CD4-positive, CD25-positive, alpha-beta regulatory T cell (primary cell): ENCODE measurements around the gene DCTN2. TPM values are rescaled to one million over a fixed set of nuclear protein-coding genes. Genes with fewer than 3 reads are reported as not detected.
A peak's percentile ranks its signal among the peaks of the same experiment; 100 is the strongest.
"Not testable (repeated sequence)": the region's sequence is repeated elsewhere in the genome, so short reads cannot be mapped to it uniquely, and the experiment has no call there.

Experiments
- ATAC-seq, 2 donors: fragments of 150-1000 bp; cut with Tn5 transposase; one replicate each; pipeline ENCODE4 v1.10.0; 2021; ENCODE audit warnings: low read depth in 2 of 2, moderate number of reproducible peaks in 2 of 2, moderate library complexity in 1 of 2
- DNase-seq, 3 donors: peaks; one replicate each; pipeline versions ENCODE4 v3.0.0 to v3.0.0-alpha.2; 2012 to 2022; ENCODE audit warnings: mixed read lengths in 1 of 3
- H3K27ac ChIP-seq: one replicate; pipeline ENCODE4 v1.7.0; 2013; ENCODE audit warnings: mild to moderate bottlenecking, low read length; ENCODE audit not compliant: insufficient read depth, poor library complexity, severe bottlenecking
- H3K27me3 ChIP-seq: one replicate; pipeline ENCODE4 v1.7.0; 2013; ENCODE audit warnings: low read length; ENCODE audit not compliant: control insufficient read depth, insufficient read depth
- H3K36me3 ChIP-seq: one replicate; pipeline ENCODE4 v1.7.0; 2013; ENCODE audit warnings: mild to moderate bottlenecking, low read length, moderate library complexity; ENCODE audit not compliant: control insufficient read depth, insufficient read depth
- H3K4me1 ChIP-seq: 2 replicates; pipeline ENCODE4 v1.7.0; 2013; ENCODE audit warnings: mild to moderate bottlenecking, low read length; ENCODE audit not compliant: insufficient read depth, control insufficient read depth, poor library complexity, severe bottlenecking
- H3K4me3 ChIP-seq: one replicate; pipeline ENCODE4 v1.7.0; 2013; ENCODE audit warnings: low read depth, mild to moderate bottlenecking, low read length, moderate library complexity
- H3K9me3 ChIP-seq, 2 experiments: 1 replicate in 1 of 2; 2 replicates in 1 of 2; pipeline ENCODE4 v1.7.0; 2013; ENCODE audit warnings: low read length in 2 of 2, mild to moderate bottlenecking in 1 of 2, moderate library complexity in 1 of 2; ENCODE audit not compliant: control insufficient read depth in 2 of 2
- H3K27ac Mint-ChIP-seq, 3 donors: one replicate each; pipeline ENCODE4 v1.8.0; 2020 to 2022; ENCODE audit warnings: mild to moderate bottlenecking in 3 of 3, mixed read lengths in 3 of 3, moderate library complexity in 2 of 3
- H3K27me3 Mint-ChIP-seq: one replicate; pipeline ENCODE4 v1.8.0; 2022; ENCODE audit warnings: mild to moderate bottlenecking, mixed read lengths
- H3K36me3 Mint-ChIP-seq: one replicate; pipeline ENCODE4 v1.8.0; 2020; ENCODE audit warnings: mixed read lengths
- H3K4me1 Mint-ChIP-seq, 4 donors: one replicate each; pipeline ENCODE4 v1.8.0; 2020 to 2022; ENCODE audit warnings: mixed read lengths in 4 of 4, mild to moderate bottlenecking in 1 of 4
- H3K4me3 Mint-ChIP-seq, 4 donors: one replicate each; pipeline ENCODE4 v1.8.0; 2020 to 2022; ENCODE audit warnings: mild to moderate bottlenecking in 4 of 4, mixed read lengths in 4 of 4, moderate library complexity in 3 of 4
- H3K9me3 Mint-ChIP-seq, 7 donors: one replicate each; pipeline ENCODE4 v1.8.0; 2020 to 2022; ENCODE audit warnings: mixed read lengths in 7 of 7, mild to moderate bottlenecking in 3 of 7, moderate library complexity in 2 of 7
- polyA plus RNA-seq, 4 donors: library from polyadenylated mRNA; unstranded; fragments of 300-500 nt; fragmentation: Illumina TruSeq; gene quantifications; one replicate each; pipeline ENCODE4 v1.2.3, GENCODE V29; 2021
- total RNA-seq: library from RNA; stranded (reverse); gene quantifications from one replicate; pipeline ENCODE4 v1.2.3, GENCODE V29; 2022

DCTN2 gene
- total and polyA plus RNA-seq, 5 donors from 2014 or later: 74.9 to 91.6 (median 78.9) TPM

- no peaks in the 10 kb centered on the region for H3K9me3 ChIP-seq
- H3K9me3 Mint-ChIP-seq: no peaks in the 10 kb centered on the region
- H3K36me3 Mint-ChIP-seq: no peaks in the 10 kb centered on the region
- no peak overlapping the region for H3K27ac ChIP-seq
- no peaks in the 10 kb centered on the region for H3K36me3 ChIP-seq
- H3K4me1 Mint-ChIP-seq: peaks cover 0 to 5% (median 1%) of the 10 kb centered on the region in 4 donors
- no peaks in the 10 kb centered on the region for H3K4me1 ChIP-seq
- no peaks in the 10 kb centered on the region for H3K27me3 ChIP-seq
- H3K27me3 Mint-ChIP-seq: peaks cover 23% of the 10 kb centered on the region
- no peak overlapping the region for H3K4me3 Mint-ChIP-seq
- H3K4me3 ChIP-seq: no peak overlapping the region
- DNase-seq: no peak
- ATAC-seq: no peak
- no peak overlapping the region for H3K27ac Mint-ChIP-seq
These were observed 16.4 kb upstream of the DCTN2 start for GRCh38 chr12:57563358-57563757.

DNA sequence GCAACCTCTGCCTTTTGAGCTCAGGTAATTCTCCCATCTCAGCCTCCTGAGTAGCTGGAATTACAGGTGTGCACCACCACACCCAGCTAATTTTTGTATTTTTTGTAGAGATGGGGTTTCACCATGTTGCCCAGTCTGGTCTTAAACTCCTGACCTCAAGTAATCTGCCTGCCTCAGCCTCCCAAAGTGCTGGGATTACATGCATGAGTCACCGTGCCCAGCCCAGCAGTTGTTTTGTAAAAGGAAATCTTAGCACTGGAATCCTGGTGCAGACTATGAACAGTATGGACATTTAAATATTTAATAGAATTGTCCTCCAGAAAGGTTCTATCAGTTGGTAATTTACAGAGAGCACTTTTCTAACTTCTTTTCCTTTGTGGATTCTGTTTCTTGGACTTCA is 14.1 kb upstream of the DCTN2 start:
- not testable (repeated sequence) for DNase-seq, H3K36me3 ChIP-seq, H3K4me3 Mint-ChIP-seq, H3K9me3 Mint-ChIP-seq, H3K27me3 ChIP-seq, ATAC-seq, H3K36me3 Mint-ChIP-seq, H3K27ac Mint-ChIP-seq, H3K4me1 Mint-ChIP-seq, H3K4me1 ChIP-seq, H3K27ac ChIP-seq, H3K4me3 ChIP-seq, H3K9me3 ChIP-seq
- H3K27me3 Mint-ChIP-seq: peaks cover 23% of the 10 kb centered on the region

- peaks cover 0 to 5% (median 1%) of the 10 kb centered on the region in 4 donors for H3K4me1 Mint-ChIP-seq
- no peak overlapping the region for H3K4me3 Mint-ChIP-seq
- no peak overlapping the region for H3K27ac Mint-ChIP-seq
- Histone ChIP-seq H3K4me3 (no peak overlapping the region), H3K27me3 (no peaks in the 10 kb centered on the region), H3K4me1 (no peaks in the 10 kb centered on the region), H3K36me3 (no peaks in the 10 kb centered on the region), H3K9me3 (no peaks in the 10 kb centered on the region), H3K27ac (no peak overlapping the region)
- ATAC-seq (no peak), DNase-seq (no peak)
- H3K9me3 Mint-ChIP-seq: no peaks in the 10 kb centered on the region
- no peaks in the 10 kb centered on the region for H3K36me3 Mint-ChIP-seq
- H3K27me3 Mint-ChIP-seq: peaks cover 23% of the 10 kb centered on the region
These were observed 13.5 kb upstream of the DCTN2 start for GRCh38 chr12:57560516-57560915.

GRCh38 chr12:57558864-57559263 is 11.9 kb upstream of the DCTN2 start:
- no peaks in the 10 kb centered on the region for H3K36me3 ChIP-seq
- Mint-ChIP-seq H3K4me3 (no peak overlapping the region), H3K4me1 (peaks cover 0 to 5% (median 1%) of the 10 kb centered on the region in 4 donors), H3K36me3 (no peaks in the 10 kb centered on the region), H3K27me3 (peaks cover 27% of the 10 kb centered on the region), H3K27ac (peak overlapping the region in 1 of 3 donors; percentile 38), H3K9me3 (no peaks in the 10 kb centered on the region)
- no peaks in the 10 kb centered on the region for H3K27me3 ChIP-seq
- DNase-seq (no peak), ATAC-seq (no peak)
- H3K4me1 ChIP-seq: no peaks in the 10 kb centered on the region
- H3K4me3 ChIP-seq: no peak overlapping the region
- no peaks in the 10 kb centered on the region for H3K9me3 ChIP-seq
- H3K27ac ChIP-seq: no peak overlapping the region

GRCh38 chr12:57554897-57555296 is 7.9 kb upstream of the DCTN2 start:
- H3K4me3 Mint-ChIP-seq: no peak overlapping the region
- H3K27me3 ChIP-seq: peaks cover 2% of the 10 kb centered on the region
- H3K9me3 Mint-ChIP-seq: no peaks in the 10 kb centered on the region
- H3K27ac ChIP-seq: no peak overlapping the region
- no peaks in the 10 kb centered on the region for H3K36me3 ChIP-seq
- peaks cover 28% of the 10 kb centered on the region for H3K27me3 Mint-ChIP-seq
- ATAC-seq (no peak), DNase-seq (no peak)
- H3K9me3 ChIP-seq: no peaks in the 10 kb centered on the region
- H3K27ac Mint-ChIP-seq: no peak overlapping the region
- H3K36me3 Mint-ChIP-seq: no peaks in the 10 kb centered on the region
- H3K4me1 Mint-ChIP-seq: peaks cover 0 to 8% (median 3%) of the 10 kb centered on the region in 4 donors
- no peak overlapping the region for H3K4me3 ChIP-seq
- H3K4me1 ChIP-seq: peaks cover 5% of the 10 kb centered on the region

GRCh38 chr12:57554453-57554852 is 7.5 kb upstream of the DCTN2 start:
- no peaks in the 10 kb centered on the region for H3K9me3 Mint-ChIP-seq
- H3K36me3 Mint-ChIP-seq: no peaks in the 10 kb centered on the region
- no peaks in the 10 kb centered on the region for H3K9me3 ChIP-seq
- H3K36me3 ChIP-seq: no peaks in the 10 kb centered on the region
- no peak overlapping the region for H3K27ac Mint-ChIP-seq
- H3K4me1 Mint-ChIP-seq: peaks cover 0 to 10% (median 3%) of the 10 kb centered on the region in 4 donors
- peaks cover 30% of the 10 kb centered on the region for H3K27me3 Mint-ChIP-seq
- no peak overlapping the region for H3K4me3 ChIP-seq
- ATAC-seq (no peak), DNase-seq (no peak)
- no peak overlapping the region for H3K27ac ChIP-seq
- peaks cover 10% of the 10 kb centered on the region for H3K4me1 ChIP-seq
- no peak overlapping the region for H3K4me3 Mint-ChIP-seq
- peaks cover 2% of the 10 kb centered on the region for H3K27me3 ChIP-seq

GRCh38 chr12:57553343-57554202 is 6.6 kb upstream of the DCTN2 start:
- peaks cover 0 to 14% (median 7%) of the 10 kb centered on the region in 4 donors for H3K4me1 Mint-ChIP-seq
- Histone ChIP-seq H3K27me3 (peaks cover 4% of the 10 kb centered on the region), H3K36me3 (no peaks in the 10 kb centered on the region), H3K4me1 (peaks cover 12% of the 10 kb centered on the region), H3K27ac (no peak overlapping the region), H3K9me3 (no peaks in the 10 kb centered on the region), H3K4me3 (no peak overlapping the region)
- DNase-seq (no peak), ATAC-seq (no peak)
- no peaks in the 10 kb centered on the region for H3K36me3 Mint-ChIP-seq
- peaks cover 39% of the 10 kb centered on the region for H3K27me3 Mint-ChIP-seq
- H3K9me3 Mint-ChIP-seq: no peaks in the 10 kb centered on the region
- no peak overlapping the region for H3K4me3 Mint-ChIP-seq
- peak overlapping the region in 1 of 3 donors; percentile 50 for H3K27ac Mint-ChIP-seq

- peaks cover 41% of the 10 kb centered on the region for H3K27me3 Mint-ChIP-seq
- no peak for ATAC-seq
- Histone ChIP-seq H3K36me3 (no peaks in the 10 kb centered on the region), H3K4me3 (no peak overlapping the region), H3K27me3 (peaks cover 6% of the 10 kb centered on the region), H3K4me1 (peaks cover 12% of the 10 kb centered on the region), H3K27ac (no peak overlapping the region), H3K9me3 (no peaks in the 10 kb centered on the region)
- H3K4me3 Mint-ChIP-seq: no peak overlapping the region
- H3K4me1 Mint-ChIP-seq: peaks cover 0 to 14% (median 8%) of the 10 kb centered on the region in 4 donors
- no peaks in the 10 kb centered on the region for H3K9me3 Mint-ChIP-seq
- H3K27ac Mint-ChIP-seq: no peak overlapping the region
- DNase-seq: no peak
- H3K36me3 Mint-ChIP-seq: no peaks in the 10 kb centered on the region
These were observed 5.9 kb upstream of the DCTN2 start for GRCh38 chr12:57552835-57553313.
